LoVo (cell line): Measurements from ENCODE around the gene PCDHA12.
A peak's percentile ranks its signal among the peaks of the same experiment; 100 is the strongest.
"Not testable (repeated sequence)": the region's sequence is repeated elsewhere in the genome, so short reads cannot be mapped to it uniquely, and the experiment has no call there.

Experiments
- DNase-seq: peaks from one replicate; pipeline ENCODE4 v3.0.0-alpha.2; 2016; ENCODE audit warnings: low spot score

PCDHA12 gene, protein sequence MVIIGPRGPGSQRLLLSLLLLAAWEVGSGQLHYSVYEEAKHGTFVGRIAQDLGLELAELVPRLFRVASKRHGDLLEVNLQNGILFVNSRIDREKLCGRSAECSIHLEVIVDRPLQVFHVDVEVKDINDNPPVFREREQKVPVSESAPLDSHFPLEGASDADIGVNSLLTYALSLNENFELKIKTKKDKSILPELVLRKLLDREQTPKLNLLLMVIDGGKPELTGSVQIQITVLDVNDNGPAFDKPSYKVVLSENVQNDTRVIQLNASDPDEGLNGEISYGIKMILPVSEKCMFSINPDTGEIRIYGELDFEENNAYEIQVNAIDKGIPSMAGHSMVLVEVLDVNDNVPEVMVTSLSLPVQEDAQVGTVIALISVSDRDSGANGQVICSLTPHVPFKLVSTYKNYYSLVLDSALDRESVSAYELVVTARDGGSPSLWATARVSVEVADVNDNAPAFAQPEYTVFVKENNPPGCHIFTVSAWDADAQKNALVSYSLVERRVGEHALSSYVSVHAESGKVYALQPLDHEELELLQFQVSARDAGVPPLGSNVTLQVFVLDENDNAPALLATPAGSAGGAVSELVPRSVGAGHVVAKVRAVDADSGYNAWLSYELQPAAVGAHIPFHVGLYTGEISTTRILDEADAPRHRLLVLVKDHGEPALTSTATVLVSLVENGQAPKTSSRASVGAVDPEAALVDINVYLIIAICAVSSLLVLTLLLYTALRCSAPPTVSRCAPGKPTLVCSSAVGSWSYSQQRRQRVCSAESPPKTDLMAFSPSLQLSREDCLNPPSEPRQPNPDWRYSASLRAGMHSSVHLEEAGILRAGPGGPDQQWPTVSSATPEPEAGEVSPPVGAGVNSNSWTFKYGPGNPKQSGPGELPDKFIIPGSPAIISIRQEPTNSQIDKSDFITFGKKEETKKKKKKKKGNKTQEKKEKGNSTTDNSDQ

DNA sequence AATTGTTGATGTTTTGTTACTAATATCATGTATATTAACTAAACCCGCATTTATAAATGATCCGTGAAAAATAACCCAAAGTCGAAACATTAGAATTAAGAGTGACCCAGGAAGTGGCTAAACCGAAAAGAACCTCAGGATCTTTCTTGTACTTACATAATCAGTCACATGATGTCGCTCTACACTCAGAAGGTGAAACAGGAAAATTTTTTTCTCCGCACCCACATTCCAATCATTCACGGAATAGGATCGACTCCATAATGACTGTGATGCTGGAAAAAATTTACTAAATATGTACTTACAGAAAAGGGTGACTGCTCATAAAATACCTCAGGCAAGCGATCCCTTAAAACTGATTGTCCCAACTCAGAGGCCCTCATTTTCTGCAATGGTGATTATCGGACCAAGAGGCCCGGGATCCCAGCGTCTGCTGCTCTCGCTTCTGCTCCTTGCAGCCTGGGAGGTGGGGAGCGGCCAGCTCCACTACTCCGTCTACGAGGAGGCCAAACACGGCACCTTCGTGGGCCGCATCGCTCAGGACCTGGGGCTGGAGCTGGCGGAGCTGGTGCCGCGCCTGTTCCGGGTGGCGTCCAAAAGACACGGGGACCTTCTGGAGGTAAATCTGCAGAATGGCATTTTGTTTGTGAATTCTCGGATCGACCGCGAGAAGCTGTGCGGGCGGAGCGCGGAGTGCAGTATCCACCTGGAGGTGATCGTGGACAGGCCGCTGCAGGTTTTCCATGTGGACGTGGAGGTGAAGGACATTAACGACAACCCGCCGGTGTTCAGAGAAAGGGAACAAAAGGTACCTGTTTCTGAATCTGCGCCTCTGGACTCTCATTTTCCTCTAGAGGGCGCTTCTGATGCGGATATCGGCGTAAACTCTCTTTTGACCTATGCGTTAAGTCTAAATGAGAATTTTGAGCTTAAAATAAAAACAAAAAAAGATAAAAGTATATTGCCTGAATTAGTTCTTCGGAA is at the start of gene PCDHA12:
PCDHA12 (plus strand) TSS at position 224 of the 981 bp plus-strand sequence; CDS start at position 389, 165 bp downstream.
- DNase-seq, result no peak

DNA sequence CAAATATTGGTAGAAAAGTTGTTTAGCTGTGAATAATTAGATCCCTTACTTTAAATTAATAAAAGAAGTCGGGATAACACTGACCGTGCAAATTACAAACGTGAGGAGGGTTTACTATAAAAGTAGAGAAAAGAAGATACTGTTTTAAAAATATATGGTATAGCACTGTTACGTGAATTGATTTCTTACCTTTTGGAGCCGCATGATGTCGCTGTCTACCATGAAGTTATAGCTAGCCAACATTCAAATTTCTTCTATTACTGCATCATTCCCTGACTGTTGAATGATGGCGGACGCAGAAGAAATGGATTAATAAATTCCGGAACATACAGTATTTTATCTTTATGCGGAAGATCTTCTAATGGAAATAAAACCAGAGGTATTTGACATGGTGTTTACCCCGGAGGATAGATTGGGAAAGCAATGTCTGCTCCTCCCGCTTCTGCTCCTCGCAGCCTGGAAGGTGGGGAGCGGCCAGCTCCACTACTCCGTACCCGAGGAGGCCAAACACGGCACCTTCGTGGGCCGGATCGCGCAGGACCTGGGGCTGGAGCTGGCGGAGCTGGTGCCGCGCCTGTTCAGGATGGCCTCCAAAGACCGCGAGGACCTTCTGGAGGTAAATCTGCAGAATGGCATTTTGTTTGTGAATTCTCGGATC is 47.3 kb upstream of the PCDHA12 start, which contains the start of gene PCDHA6:
PCDHA6 (plus strand) TSS at position 257 of the 658 bp plus-strand sequence; CDS start at position 389, 132 bp downstream.
- DNase-seq, result no peak

DNA sequence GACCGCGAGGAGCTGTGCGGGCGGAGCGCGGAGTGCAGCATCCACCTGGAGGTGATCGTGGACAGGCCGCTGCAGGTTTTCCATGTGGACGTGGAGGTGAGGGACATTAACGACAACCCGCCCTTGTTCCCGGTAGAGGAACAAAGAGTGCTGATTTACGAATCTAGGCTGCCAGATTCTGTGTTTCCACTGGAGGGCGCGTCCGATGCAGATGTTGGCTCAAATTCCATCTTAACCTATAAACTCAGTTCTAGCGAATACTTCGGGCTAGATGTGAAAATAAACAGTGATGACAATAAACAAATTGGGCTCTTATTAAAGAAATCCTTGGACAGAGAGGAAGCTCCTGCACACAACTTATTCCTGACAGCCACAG is 46.8 kb upstream of the PCDHA12 start:
- no peak for DNase-seq

DNA sequence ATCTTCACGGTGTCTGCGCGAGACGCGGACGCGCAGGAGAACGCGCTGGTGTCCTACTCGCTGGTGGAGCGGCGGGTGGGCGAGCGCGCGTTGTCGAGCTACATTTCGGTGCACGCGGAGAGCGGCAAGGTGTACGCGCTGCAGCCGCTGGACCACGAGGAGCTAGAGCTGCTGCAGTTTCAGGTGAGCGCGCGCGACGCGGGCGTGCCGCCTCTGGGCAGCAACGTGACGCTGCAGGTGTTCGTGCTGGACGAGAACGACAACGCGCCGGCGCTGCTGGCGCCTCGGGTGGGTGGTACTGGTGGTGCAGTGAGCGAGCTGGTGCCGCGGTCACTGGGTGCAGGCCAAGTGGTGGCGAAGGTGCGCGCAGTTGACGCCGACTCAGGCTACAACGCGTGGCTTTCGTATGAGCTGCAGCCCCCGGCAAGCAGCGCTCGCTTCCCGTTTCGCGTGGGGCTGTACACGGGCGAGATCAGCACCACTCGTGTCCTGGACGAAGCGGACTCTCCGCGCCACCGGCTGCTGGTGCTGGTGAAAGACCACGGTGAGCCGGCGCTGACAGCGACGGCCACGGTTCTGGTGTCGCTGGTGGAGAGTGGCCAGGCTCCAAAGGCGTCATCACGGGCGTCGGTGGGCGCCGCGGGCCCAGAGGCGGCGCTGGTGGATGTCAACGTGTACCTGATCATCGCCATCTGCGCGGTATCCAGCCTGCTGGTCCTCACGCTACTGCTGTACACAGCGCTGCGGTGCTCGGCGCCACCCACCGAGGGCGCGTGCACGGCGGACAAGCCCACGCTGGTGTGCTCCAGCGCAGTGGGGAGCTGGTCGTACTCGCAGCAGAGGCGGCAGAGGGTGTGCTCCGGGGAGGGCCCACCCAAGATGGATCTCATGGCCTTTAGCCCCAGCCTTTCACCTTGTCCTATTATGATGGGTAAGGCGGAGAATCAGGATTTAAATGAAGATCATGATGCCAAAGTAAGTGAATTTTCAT is 45.3 kb upstream of the PCDHA12 start:
- not testable (repeated sequence) for DNase-seq

DNA sequence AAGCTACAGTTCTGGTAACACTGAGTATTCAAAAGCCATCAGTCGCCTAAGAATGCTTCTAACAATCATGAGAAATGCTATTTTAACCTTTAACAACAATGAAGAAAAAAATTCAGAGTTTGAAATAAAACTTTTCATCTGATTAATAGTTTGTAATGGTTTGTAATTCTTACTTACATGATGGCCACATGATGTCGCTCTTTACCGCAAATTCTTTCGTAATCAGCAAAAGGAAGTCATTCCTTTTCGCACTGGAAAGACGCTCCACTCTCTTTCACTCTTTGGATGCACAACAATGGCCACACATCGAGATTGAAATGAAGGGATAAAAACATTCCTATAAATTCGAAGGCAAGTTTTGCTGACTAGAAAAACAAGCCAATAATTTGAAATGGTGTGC is 41.1 kb upstream of the PCDHA12 start, which contains the start of gene PCDHA7:
PCDHA7 (plus strand) TSS at position 277 of the 400 bp plus-strand sequence; CDS start at position 392, 115 bp downstream.
- no peak for DNase-seq

DNA sequence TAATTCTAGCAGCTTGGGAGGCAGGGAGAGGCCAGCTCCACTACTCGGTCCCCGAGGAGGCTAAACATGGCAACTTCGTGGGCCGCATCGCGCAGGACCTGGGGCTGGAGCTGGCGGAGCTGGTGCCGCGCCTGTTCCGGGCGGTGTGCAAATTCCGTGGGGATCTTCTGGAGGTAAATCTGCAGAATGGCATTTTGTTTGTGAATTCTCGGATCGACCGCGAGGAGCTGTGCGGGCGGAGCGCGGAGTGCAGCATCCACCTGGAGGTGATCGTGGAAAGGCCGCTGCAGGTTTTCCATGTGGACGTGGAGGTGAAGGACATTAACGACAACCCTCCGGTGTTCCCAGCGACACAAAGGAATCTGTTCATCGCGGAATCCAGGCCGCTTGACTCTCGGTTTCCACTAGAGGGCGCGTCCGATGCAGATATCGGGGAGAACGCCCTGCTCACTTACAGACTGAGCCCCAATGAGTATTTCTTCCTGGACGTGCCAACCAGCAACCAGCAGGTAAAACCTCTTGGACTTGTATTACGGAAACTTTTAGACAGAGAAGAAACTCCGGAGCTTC is 40.6 kb upstream of the PCDHA12 start:
- not testable (repeated sequence) for DNase-seq

DNA sequence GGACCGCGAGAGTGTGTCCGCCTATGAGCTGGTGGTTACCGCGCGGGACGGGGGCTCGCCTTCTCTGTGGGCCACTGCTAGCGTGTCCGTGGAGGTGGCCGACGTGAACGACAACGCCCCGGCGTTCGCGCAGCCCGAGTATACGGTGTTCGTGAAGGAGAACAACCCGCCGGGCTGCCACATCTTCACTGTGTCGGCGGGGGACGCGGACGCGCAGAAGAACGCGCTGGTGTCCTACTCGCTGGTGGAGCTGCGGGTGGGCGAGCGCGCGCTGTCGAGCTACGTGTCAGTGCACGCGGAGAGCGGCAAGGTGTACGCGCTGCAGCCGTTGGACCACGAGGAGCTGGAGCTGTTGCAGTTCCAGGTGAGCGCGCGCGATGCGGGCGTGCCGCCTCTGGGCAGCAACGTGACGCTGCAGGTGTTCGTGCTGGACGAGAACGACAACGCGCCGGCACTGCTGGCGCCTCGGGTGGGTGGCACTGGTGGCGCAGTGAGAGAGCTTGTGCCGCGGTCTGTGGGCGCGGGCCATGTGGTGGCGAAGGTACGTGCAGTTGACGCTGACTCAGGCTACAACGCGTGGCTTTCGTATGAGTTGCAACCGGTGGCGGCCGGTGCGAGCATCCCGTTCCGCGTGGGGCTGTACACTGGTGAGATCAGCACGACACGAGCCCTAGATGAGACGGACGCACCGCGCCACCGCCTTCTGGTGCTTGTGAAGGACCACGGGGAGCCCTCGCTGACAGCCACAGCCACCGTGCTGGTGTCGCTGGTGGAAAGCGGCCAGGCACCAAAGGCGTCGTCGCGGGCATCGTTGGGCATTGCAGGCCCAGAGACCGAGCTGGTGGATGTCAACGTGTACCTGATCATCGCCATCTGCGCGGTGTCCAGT is 39.2 kb upstream of the PCDHA12 start:
- no peak for DNase-seq

DNA sequence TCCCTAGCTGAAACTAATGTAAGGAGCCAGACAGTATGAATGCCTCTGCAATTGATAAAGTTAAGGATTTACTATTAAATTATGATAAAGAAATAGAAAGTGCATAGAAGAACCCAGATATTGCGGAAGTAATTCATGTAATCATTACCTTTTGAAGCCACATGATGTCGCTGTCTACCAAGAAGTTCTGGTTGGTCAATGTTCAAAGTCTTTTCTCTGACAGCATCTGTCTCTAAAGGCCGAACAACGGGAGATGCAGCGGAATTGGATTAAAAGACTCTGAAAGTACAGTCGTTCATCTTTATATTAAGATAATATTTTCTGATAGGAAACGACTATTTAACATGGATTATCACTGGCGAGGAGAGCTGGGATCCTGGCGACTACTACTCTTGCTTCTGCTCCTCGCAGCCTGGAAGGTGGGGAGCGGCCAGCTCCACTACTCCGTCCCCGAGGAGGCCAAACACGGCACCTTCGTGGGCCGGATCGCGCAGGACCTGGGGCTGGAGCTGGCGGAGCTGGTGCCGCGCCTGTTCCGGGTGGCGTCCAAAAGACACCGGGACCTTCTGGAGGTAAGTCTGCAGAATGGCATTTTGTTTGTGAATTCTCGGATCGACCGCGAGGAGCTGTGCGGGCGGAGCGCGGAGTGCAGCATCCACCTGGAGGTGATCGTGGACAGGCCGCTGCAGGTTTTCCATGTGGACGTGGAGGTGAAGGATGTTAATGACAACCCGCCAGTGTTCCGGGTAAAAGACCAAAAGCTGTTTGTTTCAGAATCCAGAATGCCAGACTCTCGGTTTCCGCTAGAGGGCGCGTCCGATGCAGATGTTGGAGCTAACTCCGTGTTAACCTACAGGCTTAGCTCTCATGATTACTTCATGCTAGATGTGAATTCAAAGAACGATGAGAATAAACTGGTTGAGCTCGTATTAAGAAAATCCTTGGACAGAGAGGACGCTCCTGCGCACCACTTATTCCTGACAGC is 33.8 kb upstream of the PCDHA12 start, which contains the start of gene PCDHA8:
PCDHA8 (plus strand) TSS at position 210 of the 985 bp plus-strand sequence; CDS start at position 345, 135 bp downstream.
- DNase-seq, result peak; percentile 60

DNA sequence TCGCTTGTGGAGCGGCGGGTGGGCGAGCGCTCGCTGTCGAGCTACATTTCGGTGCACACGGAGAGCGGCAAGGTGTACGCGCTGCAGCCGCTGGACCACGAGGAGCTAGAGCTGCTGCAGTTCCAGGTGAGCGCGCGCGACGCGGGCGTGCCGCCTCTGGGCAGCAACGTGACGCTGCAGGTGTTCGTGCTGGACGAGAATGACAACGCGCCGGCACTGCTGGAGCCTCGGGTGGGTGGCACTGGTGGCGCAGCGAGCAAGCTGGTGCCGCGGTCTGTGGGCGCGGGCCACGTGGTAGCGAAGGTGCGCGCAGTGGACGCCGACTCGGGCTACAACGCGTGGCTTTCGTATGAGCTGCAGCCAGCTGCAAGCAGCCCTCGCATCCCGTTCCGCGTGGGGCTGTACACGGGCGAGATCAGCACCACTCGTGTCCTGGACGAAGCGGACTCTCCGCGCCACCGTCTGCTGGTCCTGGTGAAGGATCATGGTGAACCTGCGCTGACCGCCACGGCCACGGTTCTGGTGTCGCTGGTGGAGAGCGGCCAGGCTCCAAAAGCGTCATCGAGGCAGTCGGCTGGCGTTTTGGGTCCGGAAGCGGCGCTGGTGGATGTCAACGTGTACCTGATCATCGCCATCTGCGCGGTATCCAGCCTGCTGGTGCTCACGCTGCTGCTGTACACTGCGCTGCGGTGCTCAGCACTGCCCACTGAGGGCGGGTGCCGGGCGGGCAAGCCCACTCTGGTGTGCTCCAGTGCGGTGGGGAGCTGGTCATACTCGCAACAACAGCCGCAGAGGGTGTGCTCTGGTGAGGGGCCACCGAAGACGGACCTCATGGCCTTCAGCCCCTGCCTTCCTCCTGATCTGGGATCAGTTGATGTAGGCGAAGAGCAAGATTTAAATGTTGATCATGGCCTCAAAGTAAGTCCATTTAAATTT is 32.0 kb upstream of the PCDHA12 start:
- no peak for DNase-seq

DNA sequence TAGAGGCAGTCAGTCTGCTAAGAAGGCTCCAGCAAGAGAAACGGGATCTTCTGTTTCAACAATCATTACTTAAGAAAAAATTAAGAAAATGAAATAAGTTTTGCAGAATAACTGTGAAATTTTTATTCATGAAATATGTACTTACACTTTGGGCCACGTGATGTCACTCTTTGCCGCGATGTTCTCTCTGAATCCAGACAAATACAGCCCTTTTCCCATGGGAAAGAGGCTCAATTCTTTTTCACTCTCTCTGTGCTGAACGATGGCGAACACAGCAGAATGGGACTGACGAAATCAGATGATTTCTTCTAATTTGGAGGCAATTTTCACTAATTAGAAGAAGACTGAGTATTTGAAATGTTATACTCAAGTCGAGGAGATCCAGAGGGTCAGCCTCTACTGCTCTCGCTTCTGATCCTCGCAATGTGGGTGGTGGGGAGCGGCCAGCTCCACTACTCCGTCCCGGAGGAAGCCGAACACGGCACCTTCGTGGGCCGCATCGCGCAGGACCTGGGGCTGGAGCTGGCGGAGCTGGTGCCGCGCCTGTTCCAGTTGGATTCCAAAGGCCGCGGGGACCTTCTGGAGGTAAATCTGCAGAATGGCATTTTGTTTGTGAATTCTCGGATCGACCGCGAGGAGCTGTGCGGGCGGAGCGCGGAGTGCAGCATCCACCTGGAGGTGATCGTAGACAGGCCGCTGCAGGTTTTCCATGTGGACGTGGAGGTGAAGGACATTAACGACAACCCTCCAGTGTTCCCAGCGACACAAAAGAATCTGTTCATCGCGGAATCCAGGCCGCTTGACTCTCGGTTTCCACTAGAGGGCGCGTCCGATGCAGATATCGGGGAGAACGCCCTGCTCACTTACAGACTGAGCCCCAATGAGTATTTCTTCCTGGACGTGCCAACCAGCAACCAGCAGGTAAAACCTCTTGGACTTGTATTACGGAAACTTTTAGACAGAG is 26.7 kb upstream of the PCDHA12 start, which contains the start of gene PCDHA9:
PCDHA9 (plus strand) TSS at position 244 of the 964 bp plus-strand sequence; CDS start at position 358, 114 bp downstream.
- DNase-seq, result not testable (repeated sequence)

DNA sequence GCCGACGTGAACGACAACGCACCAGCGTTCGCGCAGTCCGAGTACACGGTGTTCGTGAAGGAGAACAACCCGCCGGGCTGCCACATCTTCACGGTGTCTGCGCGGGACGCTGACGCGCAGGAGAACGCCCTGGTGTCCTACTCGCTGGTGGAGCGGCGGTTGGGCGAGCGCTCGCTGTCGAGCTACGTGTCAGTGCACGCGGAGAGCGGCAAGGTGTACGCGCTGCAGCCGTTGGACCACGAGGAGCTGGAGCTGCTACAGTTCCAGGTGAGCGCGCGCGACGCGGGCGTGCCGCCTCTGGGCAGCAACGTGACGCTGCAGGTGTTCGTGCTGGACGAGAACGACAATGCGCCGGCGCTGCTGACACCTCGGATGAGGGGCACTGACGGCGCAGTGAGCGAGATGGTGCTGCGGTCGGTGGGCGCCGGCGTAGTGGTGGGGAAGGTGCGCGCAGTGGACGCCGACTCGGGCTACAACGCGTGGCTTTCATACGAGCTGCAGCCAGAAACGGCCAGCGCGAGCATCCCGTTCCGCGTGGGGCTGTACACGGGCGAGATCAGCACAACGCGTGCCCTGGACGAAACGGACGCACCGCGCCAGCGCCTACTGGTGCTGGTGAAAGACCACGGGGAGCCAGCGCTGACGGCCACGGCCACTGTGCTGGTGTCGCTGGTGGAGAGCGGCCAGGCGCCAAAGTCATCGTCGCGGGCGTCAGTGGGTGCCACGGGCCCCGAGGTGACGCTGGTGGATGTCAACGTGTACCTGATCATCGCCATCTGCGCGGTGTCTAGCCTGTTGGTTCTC is 25.1 kb upstream of the PCDHA12 start:
- DNase-seq, result not testable (repeated sequence)

DNA sequence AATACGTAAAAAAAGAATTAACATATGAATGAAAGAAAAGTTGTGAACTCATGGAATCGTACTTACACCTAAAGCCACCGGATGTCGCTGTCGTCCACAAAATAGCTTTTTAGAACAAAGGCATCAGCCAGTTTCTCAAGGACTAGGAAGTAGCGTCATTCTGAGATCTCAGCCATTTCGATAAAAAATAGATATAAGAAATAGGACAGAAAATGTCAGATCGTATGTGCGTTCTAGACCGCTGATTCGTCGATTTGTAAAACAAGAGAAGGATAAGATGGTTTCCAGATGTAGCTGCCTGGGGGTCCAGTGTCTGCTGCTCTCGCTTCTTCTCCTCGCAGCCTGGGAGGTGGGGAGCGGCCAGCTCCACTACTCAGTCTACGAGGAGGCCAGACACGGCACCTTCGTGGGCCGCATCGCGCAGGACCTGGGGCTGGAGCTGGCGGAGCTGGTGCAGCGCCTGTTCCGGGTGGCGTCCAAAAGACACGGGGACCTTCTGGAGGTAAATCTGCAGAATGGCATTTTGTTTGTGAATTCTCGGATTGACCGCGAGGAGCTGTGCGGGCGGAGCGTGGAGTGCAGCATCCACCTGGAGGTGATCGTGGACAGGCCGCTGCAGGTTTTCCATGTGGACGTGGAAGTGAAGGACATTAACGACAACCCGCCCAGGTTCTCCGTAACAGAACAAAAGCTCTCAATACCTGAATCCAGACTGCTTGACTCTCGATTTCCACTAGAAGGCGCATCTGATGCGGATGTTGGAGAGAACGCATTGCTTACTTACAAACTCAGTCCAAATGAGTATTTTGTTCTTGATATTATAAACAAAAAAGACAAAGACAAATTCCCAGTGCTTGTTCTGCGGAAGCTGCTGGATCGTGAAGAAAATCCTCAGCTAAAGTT is 19.1 kb upstream of the PCDHA12 start, which contains the start of gene PCDHA10:
PCDHA10 (plus strand) TSS at position 126 of the 903 bp plus-strand sequence; CDS start at position 278, 152 bp downstream.
- no peak for DNase-seq
